ENCODE data around the gene DDR2.

The DDR2 gene

DNA sequence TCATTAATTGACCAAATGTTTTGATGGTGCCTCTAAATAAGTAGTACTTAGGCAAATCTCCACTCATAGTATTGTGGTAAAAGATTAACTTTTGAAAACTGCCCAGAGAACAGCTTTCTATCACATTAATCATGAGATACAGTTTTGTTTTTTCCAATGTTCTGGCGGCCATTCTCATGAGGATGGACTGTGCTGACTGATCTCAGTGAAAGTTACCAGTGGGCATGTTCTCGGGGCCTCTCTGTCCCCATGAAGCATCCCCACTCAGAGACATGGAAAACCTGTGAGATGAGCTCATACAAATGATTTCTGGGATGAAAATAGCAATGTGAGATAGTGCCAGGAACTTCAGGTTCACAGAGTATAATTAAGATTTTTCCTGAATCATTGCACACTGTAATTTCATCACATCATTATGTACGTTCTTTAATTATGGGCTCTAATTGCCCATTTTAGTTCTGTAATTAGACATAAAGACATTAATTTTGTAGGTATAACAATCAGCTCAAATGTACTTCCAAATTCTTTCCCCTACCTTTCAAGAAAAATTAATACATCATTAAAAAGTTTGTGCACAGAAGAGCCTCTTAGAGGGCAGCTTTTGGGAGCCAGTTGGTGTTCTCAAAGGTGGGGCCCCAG lies 40.5 kb downstream of the DDR2 start:
- no peak for DNase-seq (ENCODE audit: low spot score)

DNA sequence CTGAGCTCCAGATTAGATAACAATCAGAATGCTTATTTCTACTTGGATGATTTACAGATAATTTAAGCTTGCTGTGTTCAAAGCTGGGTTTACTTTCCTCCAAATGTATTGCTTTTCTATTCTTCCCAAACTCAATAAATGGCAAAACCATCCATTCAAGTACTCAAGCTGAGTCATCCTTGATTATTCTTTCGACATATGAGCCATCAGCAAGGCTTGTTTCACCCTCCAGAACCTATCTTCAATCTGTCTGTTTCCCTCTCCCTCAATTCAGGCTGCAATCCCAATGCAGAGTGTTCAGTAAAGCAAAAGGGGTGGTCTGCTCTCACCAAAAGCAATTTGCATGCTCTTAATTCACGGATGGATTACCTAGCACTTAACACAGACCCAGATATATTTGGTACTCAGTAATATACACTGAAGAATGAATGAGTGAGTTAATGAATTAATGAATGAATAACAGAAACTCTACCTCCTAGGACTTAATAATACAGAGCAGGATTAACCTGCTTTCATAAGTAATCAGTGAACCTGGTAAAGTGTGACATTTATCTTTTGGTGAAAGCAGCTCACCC lies 41.9 kb downstream of the DDR2 start:
- no peak for DNase-seq (ENCODE audit: low spot score)

GRCh38 chr1:162676087-162676486 lies 43.8 kb downstream of the DDR2 start:
- DNase-seq (ENCODE audit: low spot score), result no peak

DNA sequence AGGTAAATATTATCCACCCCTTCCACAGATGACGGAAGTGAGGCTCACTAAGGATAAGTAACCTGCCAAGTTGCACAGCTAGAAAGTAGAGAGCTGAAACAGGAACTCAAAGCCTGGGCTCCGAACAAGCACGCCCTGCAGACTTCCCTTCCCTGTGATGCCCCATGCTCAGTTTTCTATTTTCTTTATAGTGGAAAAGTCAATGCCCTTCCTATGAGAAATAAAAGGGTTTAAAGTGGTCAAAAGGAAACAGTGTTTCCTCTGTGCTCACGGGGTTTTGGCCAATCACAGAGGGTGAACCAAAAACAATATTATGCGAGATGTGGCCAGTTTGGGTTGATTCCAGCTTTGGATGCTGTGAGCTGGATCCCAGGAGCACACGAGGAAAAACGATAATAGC lies 44.5 kb downstream of the DDR2 start:
- DNase-seq (ENCODE audit: low spot score), result no peak

DNA sequence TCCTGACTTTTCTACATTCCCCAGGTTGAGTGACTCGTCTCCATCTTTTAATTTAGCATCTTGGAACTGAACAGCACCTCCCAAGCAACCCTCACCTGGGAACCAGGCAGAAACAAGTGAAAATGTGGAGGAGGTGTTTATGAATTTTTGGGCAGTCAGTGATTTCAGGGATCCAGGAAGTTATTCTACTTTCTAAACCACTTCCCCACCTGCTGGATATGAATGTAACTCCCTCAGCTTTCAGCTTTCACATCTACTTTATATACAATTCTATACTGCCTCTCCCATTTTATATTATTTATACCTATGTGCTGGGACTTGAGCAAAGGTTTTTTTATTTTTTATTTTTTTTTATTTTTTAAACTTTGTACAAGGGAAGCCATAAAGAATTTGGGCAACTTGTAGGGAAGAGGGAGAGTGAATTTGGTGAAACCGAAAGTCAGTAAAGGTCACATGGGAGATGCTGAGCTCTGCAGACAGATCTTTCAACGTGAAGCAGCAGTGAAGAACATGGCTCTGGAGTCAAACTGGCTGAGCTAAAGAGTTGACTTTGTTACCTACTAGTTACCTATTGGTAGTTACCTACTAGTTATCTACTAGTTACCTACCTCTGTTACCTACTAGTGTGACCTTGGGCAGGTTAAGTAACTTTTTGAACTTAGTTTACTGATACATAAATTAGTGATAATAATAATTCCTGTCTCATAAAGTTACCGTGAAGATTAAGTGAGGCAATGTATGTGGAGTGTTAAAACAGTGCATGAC lies 45.5 kb downstream of the DDR2 start:
- no peak for DNase-seq (ENCODE audit: low spot score)

GRCh38 chr1:162678439-162678838 lies 46.2 kb downstream of the DDR2 start:
- no peak for DNase-seq (ENCODE audit: low spot score)

GRCh38 chr1:162679298-162679697 lies 47.0 kb downstream of the DDR2 start:
- no peak for DNase-seq (ENCODE audit: low spot score)

- no peak for DNase-seq (ENCODE audit: low spot score)
These were observed 48.3 kb downstream of the DDR2 start for GRCh38 chr1:162680419-162681121.

DNA sequence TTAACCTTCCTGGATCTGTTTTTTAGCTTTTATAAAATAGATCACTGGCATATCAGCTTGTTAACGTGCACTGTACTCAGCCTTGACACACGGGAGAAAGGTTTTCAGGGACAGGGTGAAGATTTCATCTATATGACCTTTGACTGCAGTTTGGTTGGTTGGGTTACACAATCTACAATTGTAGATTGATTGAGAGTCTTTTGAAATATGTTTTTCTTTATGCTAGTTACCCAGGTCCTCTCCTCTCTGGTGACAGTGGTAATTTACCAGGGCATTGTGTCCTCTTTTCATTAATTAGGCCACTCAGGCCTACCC lies 48.8 kb downstream of the DDR2 start:
- DNase-seq (ENCODE audit: low spot score), result no peak

GRCh38 chr1:162682013-162682419 lies 49.8 kb downstream of the DDR2 start:
- no peak for DNase-seq (ENCODE audit: low spot score)

GRCh38 chr1:162687870-162688269 lies 55.6 kb downstream of the DDR2 start:
- no peak for DNase-seq (ENCODE audit: low spot score)

GRCh38 chr1:162688521-162688920 lies 56.3 kb downstream of the DDR2 start:
- no peak for DNase-seq (ENCODE audit: low spot score)

- DNase-seq (ENCODE audit: low spot score), result no peak
These were observed 56.7 kb downstream of the DDR2 start for GRCh38 chr1:162688931-162689330.

DNA sequence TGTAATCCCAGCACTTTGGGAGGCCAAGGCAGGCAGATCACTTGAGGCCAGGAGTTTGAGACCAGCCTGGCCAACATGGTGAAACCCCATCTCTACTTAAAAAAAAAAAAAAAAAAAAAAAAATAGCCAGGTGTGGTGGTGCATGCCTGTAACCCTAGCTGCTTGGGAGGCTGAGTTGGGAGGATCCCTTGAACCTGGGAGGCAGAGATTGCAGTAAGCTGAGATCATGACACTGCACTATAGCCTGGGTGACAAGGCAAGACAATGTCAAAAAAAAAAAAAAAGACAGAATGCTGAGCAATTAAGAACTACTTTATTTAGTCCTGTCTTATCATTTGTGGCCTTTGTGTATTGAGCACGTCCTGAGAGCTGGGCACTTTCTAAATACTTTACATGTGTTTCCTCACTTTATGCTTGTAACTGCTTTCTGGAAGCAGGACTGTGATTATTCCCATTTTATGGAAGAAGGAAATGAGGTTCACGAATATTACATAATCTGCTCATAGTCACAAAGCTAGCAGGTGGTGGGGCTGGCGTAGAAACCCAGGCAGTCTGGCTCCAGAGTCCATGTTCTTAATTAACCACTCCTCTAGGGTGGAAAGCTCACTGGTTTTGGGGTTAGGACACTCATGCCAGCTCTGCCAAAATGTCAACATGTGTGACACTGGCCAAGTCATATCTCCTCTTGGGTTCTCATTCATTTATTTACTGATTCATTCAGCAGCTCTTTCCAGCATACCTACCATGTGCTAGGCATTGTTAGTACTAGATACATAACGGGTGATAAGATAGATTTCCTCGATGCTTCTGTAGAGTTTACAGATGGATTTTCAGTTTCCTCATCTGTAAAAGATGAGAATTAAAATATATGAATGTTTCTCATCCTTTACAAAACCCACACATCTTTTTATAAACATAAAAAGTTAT lies 57.7 kb downstream of the DDR2 start:
- DNase-seq (ENCODE audit: low spot score), result no peak

GRCh38 chr1:162690672-162691434 lies 58.6 kb downstream of the DDR2 start:
- DNase-seq (ENCODE audit: low spot score), result no peak

DNA sequence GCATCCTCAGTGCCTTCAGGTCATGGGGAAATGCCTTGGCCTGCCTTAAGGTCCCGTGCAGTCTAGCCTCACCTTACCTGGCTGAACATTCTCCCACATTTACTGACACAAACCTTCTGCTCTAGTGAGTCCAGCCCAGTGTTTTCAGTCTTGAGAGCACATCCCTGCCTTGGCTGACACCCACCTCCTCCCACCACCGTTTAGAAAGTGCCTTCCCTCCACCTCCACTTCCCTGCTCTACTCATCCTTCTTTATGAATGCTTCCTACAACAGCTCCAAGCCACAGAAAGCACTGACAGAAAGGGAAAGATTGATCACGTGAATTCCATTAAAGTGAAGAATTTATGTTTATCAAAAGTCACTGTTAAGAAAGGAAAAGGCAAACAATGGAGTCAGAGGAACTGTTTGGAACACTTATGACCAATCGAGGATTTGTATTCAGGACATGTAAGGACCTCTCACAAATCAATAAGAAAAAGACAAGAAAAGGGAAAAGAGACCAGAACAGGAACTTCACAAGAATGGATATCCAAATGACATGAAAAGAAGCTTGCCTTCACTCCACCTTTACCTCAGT lies 59.8 kb downstream of the DDR2 start:
- no peak for DNase-seq (ENCODE audit: low spot score)

DNA sequence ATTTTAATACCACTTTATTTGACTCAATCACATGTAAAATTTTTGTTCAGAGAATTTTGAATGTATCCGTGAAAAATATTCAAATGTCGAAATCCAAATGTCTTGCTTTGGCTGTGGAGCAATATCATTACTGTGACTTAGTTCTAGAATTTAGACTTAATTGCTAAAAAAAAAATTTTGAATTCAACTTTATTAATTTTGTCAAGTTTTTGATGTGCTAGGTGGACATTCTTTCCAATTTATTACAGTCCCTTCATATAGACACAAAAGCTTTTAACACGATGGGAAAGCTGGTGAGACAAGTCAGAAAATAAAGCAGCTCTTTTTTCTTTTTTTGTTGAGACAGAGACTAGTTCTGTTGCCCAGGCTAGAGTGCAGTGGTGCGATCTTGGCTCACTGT lies 62.6 kb downstream of the DDR2 start:
- DNase-seq (ENCODE audit: low spot score), result no peak

DNA sequence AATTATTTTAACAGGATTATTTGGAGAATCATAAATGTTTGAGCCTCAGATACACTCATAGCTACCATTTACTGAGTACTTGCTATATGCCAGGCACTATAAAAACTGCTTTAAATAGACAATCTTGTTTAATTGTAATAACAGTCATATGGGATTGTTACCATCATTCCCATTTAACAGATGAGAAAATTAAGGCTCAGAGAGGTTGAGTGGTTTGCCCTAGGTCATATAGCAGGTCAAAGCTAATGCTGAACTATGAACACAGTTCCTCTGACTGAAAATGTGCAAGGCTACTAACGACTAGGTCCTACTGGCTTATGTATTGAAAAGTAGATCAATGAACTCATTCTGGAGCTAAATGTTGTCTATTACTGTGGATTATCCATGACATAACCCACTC lies 63.4 kb downstream of the DDR2 start:
- DNase-seq (ENCODE audit: low spot score), result no peak

- DNase-seq (ENCODE audit: low spot score), result no peak
These were observed 64.1 kb downstream of the DDR2 start for GRCh38 chr1:162696286-162696862.

DNA sequence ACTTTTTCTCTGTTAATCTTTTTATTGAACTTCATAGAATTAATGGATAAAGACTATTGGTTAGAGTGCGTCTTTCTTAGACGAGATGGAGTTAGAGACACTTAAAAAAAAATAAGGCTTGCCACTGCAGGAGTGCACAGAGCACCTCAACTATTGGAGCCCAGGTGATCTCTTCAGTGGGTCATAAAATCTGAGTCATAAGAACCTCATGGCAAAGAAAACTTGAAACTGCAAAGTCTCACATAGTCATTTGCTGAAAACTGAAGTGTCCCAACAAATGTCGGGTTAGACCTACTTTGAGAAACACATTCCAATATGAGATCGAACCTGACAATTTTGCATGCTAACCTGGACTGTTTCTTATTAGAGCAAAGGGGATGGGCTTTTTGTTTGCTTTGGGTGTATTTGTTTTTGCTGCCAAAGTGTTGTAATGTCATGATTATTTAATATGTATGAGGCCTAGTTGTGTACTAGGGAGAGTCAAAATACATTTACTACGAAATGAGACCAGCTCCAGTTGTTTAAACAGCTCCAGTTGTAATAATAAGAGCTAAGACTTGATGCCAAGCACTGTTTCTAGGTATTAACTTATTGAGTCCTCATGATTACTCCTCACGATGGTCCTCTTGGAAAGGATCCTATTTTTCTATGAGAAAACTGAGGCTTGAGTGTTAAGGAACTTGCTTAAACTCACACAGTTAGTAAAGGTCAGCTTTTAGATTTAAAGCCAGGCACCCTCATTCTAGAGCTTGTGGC lies 65.1 kb downstream of the DDR2 start:
- DNase-seq (ENCODE audit: low spot score), result no peak

Data from HuH-7.5 (cell line).